Sigmoid colon (tissue), 7 donors: ENCODE data around the gene SPRTN. TPM values are rescaled to one million over a fixed set of nuclear protein-coding genes. Genes with fewer than 3 reads are reported as not detected.

Experiments
- DNase-seq: peaks from one replicate; pipeline ENCODE4 v3.0.0-alpha.2; 2019
- H3K27ac ChIP-seq, 4 donors: fragments of 200-600 bp; sonication (generic); one replicate each; pipeline ENCODE4 v1.5.1; 2016 to 2019; ENCODE audit warnings: mild to moderate bottlenecking in 1 of 4
- H3K27me3 ChIP-seq, 3 donors: fragments of 200-600 bp; sonication (generic); one replicate each; pipeline ENCODE4 v1.5.1; 2019; ENCODE audit warnings: mild to moderate bottlenecking in 1 of 3
- H3K36me3 ChIP-seq, 4 donors: fragments of 200-600 bp; sonication (generic); one replicate each; pipeline ENCODE4 v1.5.1; 2016 to 2019
- H3K4me1 ChIP-seq, 4 donors: fragments of 200-600 bp; sonication (generic); one replicate each; pipeline ENCODE4 v1.5.1; 2017 to 2019
- H3K4me3 ChIP-seq, 4 donors: fragments of 200-600 bp; sonication (generic); one replicate each; pipeline ENCODE4 v1.5.1; 2017 to 2019; ENCODE audit warnings: mild to moderate bottlenecking in 2 of 4, moderate library complexity in 1 of 4
- H3K9me3 ChIP-seq, 4 donors: fragments of 200-600 bp in 3 of 4; sonication (generic) in 3 of 4; one replicate each; pipeline versions ENCODE4 v1.5.1 to v1.6.1; 2013 to 2019
- CTCF ChIP-seq, 4 experiments: fragments of 450-650 bp in 3 of 4; fragments of 200-600 bp in 1 of 4; IDR thresholded peaks; one replicate each; pipeline ENCODE4 v1.5.1; 2016 to 2019; ENCODE audit warnings: antibody characterized with exemption in 4 of 4, mild to moderate bottlenecking in 3 of 4, moderate library complexity in 2 of 4
- EP300 ChIP-seq, 4 donors: sonication (generic); formaldehyde crosslinking; IDR thresholded peaks; one replicate each; pipeline ENCODE4 v1.6.1; 2017; ENCODE audit warnings: antibody characterized with exemption in 4 of 4
- POLR2A ChIP-seq, 2 donors: fragments of 450-650 bp; IDR thresholded peaks; one replicate each; pipeline ENCODE4 v1.6.1; 2016; ENCODE audit warnings: antibody characterized with exemption in 2 of 2, mild to moderate bottlenecking in 2 of 2, moderate library complexity in 2 of 2
- POLR2AphosphoS5 ChIP-seq, 4 donors: sonication (generic); formaldehyde crosslinking; IDR thresholded peaks; one replicate each; pipeline ENCODE4 v1.6.1; 2017; ENCODE audit warnings: antibody characterized with exemption in 4 of 4
- WGBS, 2 donors: extraction: QIAGEN DNeasy Blood & Tissue Kit; methylation state at CpG; one replicate each; pipeline ENCODE4 v1.1.7; 2013; 5-methylcytosine and 5-hydroxymethylcytosine counted together
- intact Hi-C: fragments of 100-400 bp; cut with DNase I; formaldehyde crosslinking; loops from one replicate; pipeline ENCODE4 v1.15.1; 2023
- polyA plus RNA-seq, 3 donors: library from polyadenylated mRNA; stranded (reverse); fragments of 200-250 nt; gene quantifications; one replicate each; pipeline ENCODE4 v1.2.3, GENCODE V29; 2013
- total RNA-seq, 4 donors: library from RNA; depleted of rRNA; stranded (reverse); fragments of >200 nt; gene quantifications; one replicate each; pipeline ENCODE4 v1.1.0, GENCODE V29; 2016
- donor health status: healthy with polysubstance abuse.
- donor health status: Bipolar disorder and iron deficiency.
- donor health status: healthy.

The SPRTN gene
- total and polyA plus RNA-seq, 7 donors, result 5.2 to 16.1 (median 10.5) TPM

- no peaks in the 10 kb centered on the region for H3K36me3 ChIP-seq
- no peak for DNase-seq
- no peak overlapping the region for H3K27ac ChIP-seq
- intact Hi-C loops, result no loop called here
- no peaks in the 10 kb centered on the region for H3K9me3 ChIP-seq
- no peak overlapping the region for H3K4me3 ChIP-seq
- TF ChIP-seq CTCF (IDR thresholded peaks at IDR 0.05) (no peak), POLR2A (IDR thresholded peaks at IDR 0.05) (no peak), EP300 (IDR thresholded peaks at IDR 0.05) (no peak), POLR2AphosphoS5 (IDR thresholded peaks at IDR 0.05) (no peak)
- H3K27me3 ChIP-seq, result no peaks in the 10 kb centered on the region
- H3K4me1 ChIP-seq, result no peaks in the 10 kb centered on the region
- WGBS, 2 donors, result 96% methylated on average over 44 of the region's 44 CpGs
These were observed 20.6 kb upstream of the SPRTN start for GRCh38 chr1:231317306-231318014.

GRCh38 chr1:231318015-231318355 is 20.1 kb upstream of the SPRTN start:
- TF ChIP-seq POLR2A (IDR thresholded peaks at IDR 0.05) (no peak), CTCF (IDR thresholded peaks at IDR 0.05) (no peak), EP300 (IDR thresholded peaks at IDR 0.05) (no peak), POLR2AphosphoS5 (IDR thresholded peaks at IDR 0.05) (no peak)
- H3K4me3 ChIP-seq, result no peak overlapping the region
- H3K9me3 ChIP-seq, result no peaks in the 10 kb centered on the region
- DNase-seq, result no peak
- no peaks in the 10 kb centered on the region for H3K4me1 ChIP-seq
- 96 to 97% methylated on average over 15 of the region's 15 CpGs for WGBS, 2 donors
- intact Hi-C loops, result no loop called here
- no peak overlapping the region for H3K27ac ChIP-seq
- no peaks in the 10 kb centered on the region for H3K36me3 ChIP-seq
- no peaks in the 10 kb centered on the region for H3K27me3 ChIP-seq

- Histone ChIP-seq H3K27me3 (no peaks in the 10 kb centered on the region), H3K4me3 (no peak overlapping the region), H3K36me3 (no peaks in the 10 kb centered on the region), H3K9me3 (no peaks in the 10 kb centered on the region), H3K4me1 (no peaks in the 10 kb centered on the region), H3K27ac (no peak overlapping the region)
- WGBS, 2 donors, result 93 to 95% methylated on average over 4 of the region's 4 CpGs
- intact Hi-C loops, result no loop called here
- DNase-seq, result no peak
- no peak for TF ChIP-seq POLR2AphosphoS5 (IDR thresholded peaks at IDR 0.05)
- TF ChIP-seq EP300 (IDR thresholded peaks at IDR 0.05), result no peak
- no peak for TF ChIP-seq POLR2A (IDR thresholded peaks at IDR 0.05)
- TF ChIP-seq CTCF (IDR thresholded peaks at IDR 0.05), result no peak
These were observed 19.5 kb upstream of the SPRTN start for GRCh38 chr1:231318568-231318967.

- WGBS, 2 donors, result 94 to 96% methylated on average over 9 of the region's 9 CpGs
- no peak for DNase-seq
- Histone ChIP-seq H3K27me3 (no peaks in the 10 kb centered on the region), H3K4me3 (no peak overlapping the region), H3K27ac (no peak overlapping the region), H3K4me1 (no peaks in the 10 kb centered on the region), H3K9me3 (no peaks in the 10 kb centered on the region), H3K36me3 (no peaks in the 10 kb centered on the region)
- no peak for TF ChIP-seq POLR2A (IDR thresholded peaks at IDR 0.05)
- TF ChIP-seq CTCF (IDR thresholded peaks at IDR 0.05), result no peak
- no peak for TF ChIP-seq EP300 (IDR thresholded peaks at IDR 0.05)
- TF ChIP-seq POLR2AphosphoS5 (IDR thresholded peaks at IDR 0.05), result no peak
- intact Hi-C loops, result no loop called here
These were observed 19.0 kb upstream of the SPRTN start for GRCh38 chr1:231319080-231319479.
